HepG2 (cell line): ENCODE results near the gene ST6GALNAC2. TPM values are rescaled to one million over a fixed set of nuclear protein-coding genes. Genes with fewer than 3 reads are reported as not detected.

Experiments used
- AFF4 ChIP-seq: sonication (generic); formaldehyde crosslinking; IDR thresholded peaks from 2 replicates; pipeline ENCODE4 v1.4.0; 2020; ENCODE audit warnings: missing genetic modification reagents
- AKNA ChIP-seq: sonication (generic); formaldehyde crosslinking; IDR thresholded peaks from 2 replicates; pipeline ENCODE4 v1.4.0; 2020; ENCODE audit warnings: missing genetic modification reagents, borderline replicate concordance
- DNMT1 ChIP-seq: sonication (generic); formaldehyde crosslinking; IDR thresholded peaks from 2 replicates; pipeline ENCODE4 v1.5.1; 2020; ENCODE audit warnings: mild to moderate bottlenecking, missing genetic modification reagents
- ETV5 ChIP-seq: IDR thresholded peaks from 2 replicates; pipeline ENCODE4 v1.6.1; 2018; ENCODE audit warnings: missing biosample characterization, missing genetic modification reagents, inconsistent platforms, borderline replicate concordance
- JARID2 ChIP-seq: sonication (generic); formaldehyde crosslinking; IDR thresholded peaks from 2 replicates; pipeline ENCODE4 v1.8.1; 2023; ENCODE audit warnings: missing genetic modification reagents, inconsistent platforms; ENCODE audit not compliant: insufficient replicate concordance
- KDM3A ChIP-seq: IDR thresholded peaks from 2 replicates; pipeline ENCODE4 v1.6.1; 2018; ENCODE audit warnings: low read depth, missing compliant biosample characterization
- KDM4B ChIP-seq: sonication (generic); formaldehyde crosslinking; IDR thresholded peaks from 2 replicates; pipeline ENCODE4 v1.4.0; 2020; ENCODE audit warnings: missing genetic modification reagents
- KLF11 ChIP-seq: IDR thresholded peaks from 2 replicates; pipeline ENCODE4 v1.6.1; 2016; ENCODE audit warnings: missing compliant biosample characterization
- NCOA1 ChIP-seq: sonication (generic); formaldehyde crosslinking; IDR thresholded peaks from 2 replicates; pipeline ENCODE4 v1.9.0; 2021; ENCODE audit warnings: missing genetic modification reagents
- NR3C1 ChIP-seq: sonication (generic); formaldehyde crosslinking; IDR thresholded peaks from 2 replicates; pipeline ENCODE4 v1.4.0; 2020; ENCODE audit warnings: missing genetic modification reagents
- POLR2AphosphoS2 ChIP-seq: IDR thresholded peaks from 2 replicates; pipeline ENCODE4 v1.6.1; 2011; ENCODE audit warnings: low read depth, low read length, improper control_type of control experiment
- ZNF430 ChIP-seq: sonication (generic); formaldehyde crosslinking; IDR thresholded peaks from 2 replicates; pipeline ENCODE4 v1.9.0; 2021; ENCODE audit warnings: mild to moderate bottlenecking, missing genetic modification reagents
- ZNF432 ChIP-seq: sonication (generic); formaldehyde crosslinking; IDR thresholded peaks from 2 replicates; pipeline ENCODE4 v1.5.0; 2020; ENCODE audit warnings: missing genetic modification reagents, mild to moderate bottlenecking, borderline replicate concordance
- ZSCAN21 ChIP-seq: sonication (generic); formaldehyde crosslinking; IDR thresholded peaks from 2 replicates; pipeline ENCODE4 v1.8.0; 2022; ENCODE audit warnings: mild to moderate bottlenecking, missing genetic modification reagents, moderate library complexity, borderline replicate concordance
- polyA plus RNA-seq, 8 experiments: library from polyadenylated mRNA; depleted of rRNA in 3 of 8; stranded (reverse) in 7 of 8; unstranded in 1 of 8; fragments of >200 nt; fragmentation: Illumina TruSeq in 4 of 8; extraction: Trizol in 4 of 8; gene quantifications; 2 replicates each; pipeline versions ENCODE4 v1.2.1 to v1.2.3, GENCODE V29; 2011 to 2016; ENCODE audit warnings: low read depth in 4 of 8, missing spikeins in 1 of 8, mixed read lengths in 1 of 8; ENCODE audit not compliant: insufficient read depth in 1 of 8
- total RNA-seq, 5 experiments: library from RNA; depleted of rRNA; stranded (reverse); fragments of >200 nt; fragmentation: Illumina TruSeq; extraction: Trizol; gene quantifications; 2 replicates each; pipeline ENCODE4 v1.2.3, GENCODE V29; 2016; ENCODE audit warnings: low read depth in 1 of 5
- TF ChIP-seq, protein P1 (sequence below): sonication (generic); formaldehyde crosslinking; IDR thresholded peaks from 2 replicates; pipeline ENCODE4 v1.5.0; 2020; ENCODE audit warnings: mild to moderate bottlenecking, missing genetic modification reagents

ST6GALNAC2 gene
- total and polyA plus RNA-seq, 2 of the 13 experiments (the other 11 are each of a cell fraction or from before 2014, with no cell fraction given): 0.12 to 0.49 TPM

DNA sequence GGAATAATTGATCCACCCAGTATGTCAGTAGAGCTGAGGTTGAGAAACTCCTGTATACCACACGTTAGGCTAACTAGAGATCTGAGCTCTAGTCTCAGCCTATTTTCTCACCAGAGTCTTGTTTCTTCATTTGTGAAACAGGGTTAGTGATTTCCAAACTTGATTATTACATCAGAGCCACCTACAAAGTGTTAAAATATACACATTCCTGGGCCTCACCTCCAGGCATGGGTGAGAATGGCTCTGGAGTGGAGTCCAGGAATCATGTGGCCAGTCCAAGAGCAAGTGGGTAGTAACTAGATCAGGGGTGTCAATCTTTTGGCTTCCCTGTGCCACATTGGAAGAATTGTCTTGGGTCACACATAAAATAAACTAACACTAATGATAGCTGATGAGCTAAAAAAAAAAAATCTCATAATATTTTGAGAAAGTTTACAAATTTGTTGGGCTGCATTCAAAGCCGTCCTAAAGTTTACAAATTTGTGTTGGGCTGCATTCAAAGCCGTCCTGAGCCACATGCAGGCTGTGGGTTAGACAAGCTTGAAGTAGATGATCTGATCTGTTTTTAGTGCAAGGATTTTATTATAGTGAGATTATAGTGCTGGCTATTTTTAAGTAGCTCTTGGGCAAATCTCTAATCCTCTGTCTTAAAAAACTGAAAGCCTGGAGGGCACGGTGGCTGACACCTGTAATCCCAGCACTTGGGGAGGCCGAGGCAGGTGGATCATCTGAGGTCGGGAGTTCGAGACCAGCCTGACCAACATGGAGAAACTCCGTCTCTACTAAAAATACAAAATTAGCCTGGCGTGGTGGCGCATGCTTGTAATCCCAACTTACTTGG lies 25.4 kb downstream of the ST6GALNAC2 start (continued):
- TF ChIP-seq, protein P1, sequence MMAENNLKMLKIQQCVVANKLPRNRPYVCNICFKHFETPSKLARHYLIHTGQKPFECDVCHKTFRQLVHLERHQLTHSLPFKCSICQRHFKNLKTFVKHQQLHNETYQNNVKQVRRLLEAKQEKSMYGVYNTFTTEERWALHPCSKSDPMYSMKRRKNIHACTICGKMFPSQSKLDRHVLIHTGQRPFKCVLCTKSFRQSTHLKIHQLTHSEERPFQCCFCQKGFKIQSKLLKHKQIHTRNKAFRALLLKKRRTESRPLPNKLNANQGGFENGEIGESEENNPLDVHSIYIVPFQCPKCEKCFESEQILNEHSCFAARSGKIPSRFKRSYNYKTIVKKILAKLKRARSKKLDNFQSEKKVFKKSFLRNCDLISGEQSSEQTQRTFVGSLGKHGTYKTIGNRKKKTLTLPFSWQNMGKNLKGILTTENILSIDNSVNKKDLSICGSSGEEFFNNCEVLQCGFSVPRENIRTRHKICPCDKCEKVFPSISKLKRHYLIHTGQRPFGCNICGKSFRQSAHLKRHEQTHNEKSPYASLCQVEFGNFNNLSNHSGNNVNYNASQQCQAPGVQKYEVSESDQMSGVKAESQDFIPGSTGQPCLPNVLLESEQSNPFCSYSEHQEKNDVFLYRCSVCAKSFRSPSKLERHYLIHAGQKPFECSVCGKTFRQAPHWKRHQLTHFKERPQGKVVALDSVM (CRISPR knock-in tag): no peak
- TF ChIP-seq POLR2AphosphoS2 (no peak), KDM3A (no peak), ZNF430 (CRISPR knock-in tag) (0 out of 2 replicates have a peak, but pooled peaks have one; percentile 24), KDM4B (CRISPR knock-in tag) (no peak), NR3C1 (CRISPR knock-in tag) (no peak), NCOA1 (CRISPR knock-in tag) (no peak), AFF4 (CRISPR knock-in tag) (no peak), JARID2 (peak; percentile 30), KLF11 (CRISPR knock-in tag) (no peak), ZNF432 (no peak), AKNA (no peak), ZSCAN21 (CRISPR knock-in tag) (no peak), ETV5 (no peak), DNMT1 (CRISPR knock-in tag) (no peak)
